ENCODE results near the gene EYA4. TPM values are rescaled to one million over a fixed set of nuclear protein-coding genes. Genes with fewer than 3 reads are reported as not detected.

EYA4 gene
- total RNA-seq, 3 donors from 2014 or later: not detected

GRCh38 chr6:133333852-133334251, 92.7 kb downstream of the EYA4 start:
- DNase-seq: no peak
- Mint-ChIP-seq H3K27me3 (ENCODE audit: low read depth) (no peaks in the 10 kb centered on the region), H3K4me3 (no peak overlapping the region), H3K4me1 (ENCODE audit: low read depth) (no peaks in the 10 kb centered on the region), H3K36me3 (ENCODE audit: insufficient read depth) (no peaks in the 10 kb centered on the region), H3K9me3 (no peaks in the 10 kb centered on the region)
- no peak for ATAC-seq

GRCh38 chr6:133337308-133337707, 96.2 kb downstream of the EYA4 start:
- ATAC-seq (no peak), DNase-seq (no peak)
- no peaks in the 10 kb centered on the region for H3K4me1 Mint-ChIP-seq (ENCODE audit: low read depth)
- no peaks in the 10 kb centered on the region for H3K36me3 Mint-ChIP-seq (ENCODE audit: insufficient read depth)
- H3K4me3 Mint-ChIP-seq: no peak overlapping the region
- H3K27me3 Mint-ChIP-seq (ENCODE audit: low read depth): no peaks in the 10 kb centered on the region
- no peaks in the 10 kb centered on the region for H3K9me3 Mint-ChIP-seq

- Mint-ChIP-seq H3K27me3 (ENCODE audit: low read depth) (no peaks in the 10 kb centered on the region), H3K4me1 (ENCODE audit: low read depth) (no peaks in the 10 kb centered on the region), H3K36me3 (ENCODE audit: insufficient read depth) (no peaks in the 10 kb centered on the region), H3K4me3 (no peak overlapping the region), H3K9me3 (no peaks in the 10 kb centered on the region)
- no peak for ATAC-seq
- no peak for DNase-seq
Observed at GRCh38 chr6:133339543-133340384, 98.6 kb downstream of the EYA4 start.

GRCh38 chr6:133340557-133340956, 99.4 kb downstream of the EYA4 start:
- Mint-ChIP-seq H3K36me3 (ENCODE audit: insufficient read depth) (no peaks in the 10 kb centered on the region), H3K9me3 (no peaks in the 10 kb centered on the region), H3K27me3 (ENCODE audit: low read depth) (no peaks in the 10 kb centered on the region), H3K4me3 (no peak overlapping the region), H3K4me1 (ENCODE audit: low read depth) (no peaks in the 10 kb centered on the region)
- DNase-seq (no peak), ATAC-seq (no peak)

GRCh38 chr6:133341607-133342158, 100.5 kb downstream of the EYA4 start:
- DNase-seq (no peak), ATAC-seq (no peak)
- Mint-ChIP-seq H3K9me3 (no peaks in the 10 kb centered on the region), H3K36me3 (ENCODE audit: insufficient read depth) (no peaks in the 10 kb centered on the region), H3K4me1 (ENCODE audit: low read depth) (no peaks in the 10 kb centered on the region), H3K4me3 (no peak overlapping the region), H3K27me3 (ENCODE audit: low read depth) (no peaks in the 10 kb centered on the region)

- H3K27me3 Mint-ChIP-seq (ENCODE audit: low read depth): no peaks in the 10 kb centered on the region
- H3K4me3 Mint-ChIP-seq: no peak overlapping the region
- no peaks in the 10 kb centered on the region for H3K4me1 Mint-ChIP-seq (ENCODE audit: low read depth)
- ATAC-seq: no peak
- no peaks in the 10 kb centered on the region for H3K9me3 Mint-ChIP-seq
- no peak for DNase-seq
- no peaks in the 10 kb centered on the region for H3K36me3 Mint-ChIP-seq (ENCODE audit: insufficient read depth)
Observed at GRCh38 chr6:133343220-133343619, 102.1 kb downstream of the EYA4 start.

GRCh38 chr6:133348846-133349245, 107.7 kb downstream of the EYA4 start:
- H3K27me3 Mint-ChIP-seq (ENCODE audit: low read depth): no peaks in the 10 kb centered on the region
- no peak overlapping the region for H3K4me3 Mint-ChIP-seq
- H3K36me3 Mint-ChIP-seq (ENCODE audit: insufficient read depth): no peaks in the 10 kb centered on the region
- H3K4me1 Mint-ChIP-seq (ENCODE audit: low read depth): no peaks in the 10 kb centered on the region
- DNase-seq: no peak
- ATAC-seq: no peak
- H3K9me3 Mint-ChIP-seq: no peaks in the 10 kb centered on the region

GRCh38 chr6:133350928-133351327, 109.8 kb downstream of the EYA4 start:
- Mint-ChIP-seq H3K36me3 (ENCODE audit: insufficient read depth) (no peaks in the 10 kb centered on the region), H3K27me3 (ENCODE audit: low read depth) (no peaks in the 10 kb centered on the region), H3K9me3 (no peaks in the 10 kb centered on the region), H3K4me1 (ENCODE audit: low read depth) (no peaks in the 10 kb centered on the region), H3K4me3 (no peak overlapping the region)
- DNase-seq: no peak
- ATAC-seq: no peak

- Mint-ChIP-seq H3K9me3 (no peaks in the 10 kb centered on the region), H3K4me3 (no peak overlapping the region), H3K36me3 (ENCODE audit: insufficient read depth) (no peaks in the 10 kb centered on the region), H3K4me1 (ENCODE audit: low read depth) (no peaks in the 10 kb centered on the region), H3K27me3 (ENCODE audit: low read depth) (no peaks in the 10 kb centered on the region)
- no peak for ATAC-seq
- DNase-seq: no peak
Observed at GRCh38 chr6:133352046-133352445, 110.9 kb downstream of the EYA4 start.

GRCh38 chr6:133353061-133353460, 111.9 kb downstream of the EYA4 start:
- H3K27me3 Mint-ChIP-seq (ENCODE audit: low read depth): no peaks in the 10 kb centered on the region
- H3K4me3 Mint-ChIP-seq: no peak overlapping the region
- DNase-seq: no peak
- H3K4me1 Mint-ChIP-seq (ENCODE audit: low read depth): no peaks in the 10 kb centered on the region
- no peaks in the 10 kb centered on the region for H3K9me3 Mint-ChIP-seq
- ATAC-seq: no peak
- no peaks in the 10 kb centered on the region for H3K36me3 Mint-ChIP-seq (ENCODE audit: insufficient read depth)

GRCh38 chr6:133355922-133356321, 114.8 kb downstream of the EYA4 start:
- Mint-ChIP-seq H3K9me3 (no peaks in the 10 kb centered on the region), H3K4me3 (no peak overlapping the region), H3K36me3 (ENCODE audit: insufficient read depth) (no peaks in the 10 kb centered on the region), H3K27me3 (ENCODE audit: low read depth) (no peaks in the 10 kb centered on the region), H3K4me1 (ENCODE audit: low read depth) (no peaks in the 10 kb centered on the region)
- ATAC-seq (no peak), DNase-seq (no peak)

GRCh38 chr6:133358574-133359150, 117.5 kb downstream of the EYA4 start:
- Mint-ChIP-seq H3K9me3 (no peaks in the 10 kb centered on the region), H3K4me1 (ENCODE audit: low read depth) (no peaks in the 10 kb centered on the region), H3K36me3 (ENCODE audit: insufficient read depth) (no peaks in the 10 kb centered on the region), H3K4me3 (no peak overlapping the region), H3K27me3 (ENCODE audit: low read depth) (no peaks in the 10 kb centered on the region)
- ATAC-seq (no peak), DNase-seq (no peak)

- ATAC-seq (no peak), DNase-seq (no peak)
- Mint-ChIP-seq H3K27me3 (ENCODE audit: low read depth) (no peaks in the 10 kb centered on the region), H3K4me3 (no peak overlapping the region), H3K4me1 (ENCODE audit: low read depth) (no peaks in the 10 kb centered on the region), H3K36me3 (ENCODE audit: insufficient read depth) (no peaks in the 10 kb centered on the region), H3K9me3 (no peaks in the 10 kb centered on the region)
Observed at GRCh38 chr6:133359256-133359655, 118.1 kb downstream of the EYA4 start.

- ATAC-seq (no peak), DNase-seq (no peak)
- Mint-ChIP-seq H3K9me3 (no peaks in the 10 kb centered on the region), H3K4me3 (no peak overlapping the region), H3K36me3 (ENCODE audit: insufficient read depth) (no peaks in the 10 kb centered on the region), H3K4me1 (ENCODE audit: low read depth) (no peaks in the 10 kb centered on the region), H3K27me3 (ENCODE audit: low read depth) (no peaks in the 10 kb centered on the region)
Observed at GRCh38 chr6:133359760-133360159, 118.6 kb downstream of the EYA4 start.

GRCh38 chr6:133360194-133360593, 119.0 kb downstream of the EYA4 start:
- ATAC-seq (no peak), DNase-seq (no peak)
- Mint-ChIP-seq H3K27me3 (ENCODE audit: low read depth) (no peaks in the 10 kb centered on the region), H3K4me1 (ENCODE audit: low read depth) (no peaks in the 10 kb centered on the region), H3K4me3 (no peak overlapping the region), H3K36me3 (ENCODE audit: insufficient read depth) (no peaks in the 10 kb centered on the region), H3K9me3 (no peaks in the 10 kb centered on the region)
